ENCODE results near the gene KIFC1. TPM values are rescaled to one million over a fixed set of nuclear protein-coding genes. Genes with fewer than 3 reads are reported as not detected.

Gene KIFC1
- total and polyA plus RNA-seq, 9 of the 15 experiments (the other 6 are each of a cell fraction or from before 2014, with no cell fraction given): 1.3 to 95.2 (median 76.9) TPM

DNA sequence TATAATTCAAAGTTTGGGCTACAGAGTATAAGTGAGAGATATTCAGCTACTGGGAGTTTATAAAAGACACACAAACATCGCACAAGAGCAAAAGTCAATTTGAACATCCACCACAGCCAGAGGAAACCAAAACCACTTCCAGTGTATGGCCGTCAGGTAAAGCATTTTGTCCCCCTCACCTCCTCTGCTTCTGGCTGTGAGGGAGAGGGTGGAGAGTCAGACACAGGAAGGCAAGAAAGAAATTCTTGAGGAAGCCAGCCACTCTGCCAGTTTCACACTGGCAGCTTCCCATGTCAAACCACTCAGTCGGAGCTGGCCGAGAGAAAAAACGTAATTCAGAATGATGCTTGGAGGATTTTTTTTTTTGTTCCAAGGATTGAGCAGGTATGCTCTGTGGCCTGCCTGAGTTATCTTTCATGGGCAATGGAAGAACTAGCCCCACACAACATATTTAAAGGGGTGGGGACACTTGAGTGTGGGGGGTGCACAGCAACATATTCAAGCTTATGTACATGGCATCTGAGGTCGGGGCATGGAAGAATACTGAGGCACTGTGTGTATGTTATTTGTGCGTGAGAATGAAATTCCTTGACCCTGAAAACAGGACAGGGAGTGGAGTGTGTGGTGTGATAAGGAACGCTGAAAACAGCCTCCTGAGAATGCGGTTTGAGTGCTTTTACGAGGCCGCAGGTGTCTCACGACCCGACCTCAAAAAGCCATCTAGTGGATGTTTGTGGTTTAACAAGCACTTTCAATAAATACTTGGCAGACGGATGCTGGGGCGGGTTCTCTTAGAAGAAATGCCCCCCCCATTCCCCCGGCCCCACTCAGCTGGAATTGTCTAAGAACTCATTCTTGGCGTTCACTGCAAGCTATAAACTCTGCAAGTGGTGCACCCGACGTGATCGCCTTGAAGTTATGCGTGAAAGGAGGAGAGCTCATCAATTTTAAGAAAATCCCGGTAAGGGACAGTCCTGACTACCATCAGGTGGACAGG lies 46.6 kb upstream of the KIFC1 start (continued):
- TF ChIP-seq, protein P1, sequence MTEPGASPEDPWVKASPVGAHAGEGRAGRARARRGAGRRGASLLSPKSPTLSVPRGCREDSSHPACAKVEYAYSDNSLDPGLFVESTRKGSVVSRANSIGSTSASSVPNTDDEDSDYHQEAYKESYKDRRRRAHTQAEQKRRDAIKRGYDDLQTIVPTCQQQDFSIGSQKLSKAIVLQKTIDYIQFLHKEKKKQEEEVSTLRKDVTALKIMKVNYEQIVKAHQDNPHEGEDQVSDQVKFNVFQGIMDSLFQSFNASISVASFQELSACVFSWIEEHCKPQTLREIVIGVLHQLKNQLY (CRISPR knock-in tag; conservative IDR thresholded peaks at IDR 0.05): 0 out of 4 replicates have a peak, but pooled peaks of 1 of the 2 experiments have one; percentile 84
- no peak for TF ChIP-seq NR2C2 (CRISPR knock-in tag; IDR thresholded peaks at IDR 0.05)
- no peak; the same call in 1 of the 2 replicates for TF ChIP-seq NR2C2 (tag; IDR thresholded peaks at IDR 0.05)
- TF ChIP-seq ZNF197 (CRISPR knock-in tag; IDR thresholded peaks at IDR 0.05; ENCODE audit: low read depth): no peak
- no peak for TF ChIP-seq ZNF347 (CRISPR knock-in tag; IDR thresholded peaks at IDR 0.05; ENCODE audit: low read depth)
- TF ChIP-seq, protein P2, sequence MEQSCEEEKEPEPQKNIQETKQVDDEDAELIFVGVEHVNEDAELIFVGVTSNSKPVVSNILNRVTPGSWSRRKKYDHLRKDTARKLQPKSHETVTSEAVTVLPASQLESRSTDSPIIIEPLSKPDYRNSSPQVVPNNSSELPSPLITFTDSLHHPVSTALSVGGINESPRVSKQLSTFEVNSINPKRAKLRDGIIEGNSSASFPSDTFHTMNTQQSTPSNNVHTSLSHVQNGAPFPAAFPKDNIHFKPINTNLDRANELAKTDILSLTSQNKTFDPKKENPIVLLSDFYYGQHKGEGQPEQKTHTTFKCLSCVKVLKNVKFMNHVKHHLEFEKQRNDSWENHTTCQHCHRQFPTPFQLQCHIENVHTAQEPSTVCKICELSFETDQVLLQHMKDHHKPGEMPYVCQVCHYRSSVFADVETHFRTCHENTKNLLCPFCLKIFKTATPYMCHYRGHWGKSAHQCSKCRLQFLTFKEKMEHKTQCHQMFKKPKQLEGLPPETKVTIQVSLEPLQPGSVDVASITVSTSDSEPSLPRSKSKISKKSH (CRISPR knock-in tag; IDR thresholded peaks at IDR 0.05): no peak
- TF ChIP-seq FIP1L1 (IDR thresholded peaks at IDR 0.05; ENCODE audit: low read depth, low read length, poor library complexity, severe bottlenecking): no peak
- TF ChIP-seq GATA2 (CRISPR knock-in tag; IDR thresholded peaks at IDR 0.05): no peak
- TF ChIP-seq, protein P3, sequence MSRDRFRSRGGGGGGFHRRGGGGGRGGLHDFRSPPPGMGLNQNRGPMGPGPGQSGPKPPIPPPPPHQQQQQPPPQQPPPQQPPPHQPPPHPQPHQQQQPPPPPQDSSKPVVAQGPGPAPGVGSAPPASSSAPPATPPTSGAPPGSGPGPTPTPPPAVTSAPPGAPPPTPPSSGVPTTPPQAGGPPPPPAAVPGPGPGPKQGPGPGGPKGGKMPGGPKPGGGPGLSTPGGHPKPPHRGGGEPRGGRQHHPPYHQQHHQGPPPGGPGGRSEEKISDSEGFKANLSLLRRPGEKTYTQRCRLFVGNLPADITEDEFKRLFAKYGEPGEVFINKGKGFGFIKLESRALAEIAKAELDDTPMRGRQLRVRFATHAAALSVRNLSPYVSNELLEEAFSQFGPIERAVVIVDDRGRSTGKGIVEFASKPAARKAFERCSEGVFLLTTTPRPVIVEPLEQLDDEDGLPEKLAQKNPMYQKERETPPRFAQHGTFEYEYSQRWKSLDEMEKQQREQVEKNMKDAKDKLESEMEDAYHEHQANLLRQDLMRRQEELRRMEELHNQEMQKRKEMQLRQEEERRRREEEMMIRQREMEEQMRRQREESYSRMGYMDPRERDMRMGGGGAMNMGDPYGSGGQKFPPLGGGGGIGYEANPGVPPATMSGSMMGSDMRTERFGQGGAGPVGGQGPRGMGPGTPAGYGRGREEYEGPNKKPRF (IDR thresholded peaks at IDR 0.05; ENCODE audit: low read depth, low read length): no peak
- TF ChIP-seq, protein P4, sequence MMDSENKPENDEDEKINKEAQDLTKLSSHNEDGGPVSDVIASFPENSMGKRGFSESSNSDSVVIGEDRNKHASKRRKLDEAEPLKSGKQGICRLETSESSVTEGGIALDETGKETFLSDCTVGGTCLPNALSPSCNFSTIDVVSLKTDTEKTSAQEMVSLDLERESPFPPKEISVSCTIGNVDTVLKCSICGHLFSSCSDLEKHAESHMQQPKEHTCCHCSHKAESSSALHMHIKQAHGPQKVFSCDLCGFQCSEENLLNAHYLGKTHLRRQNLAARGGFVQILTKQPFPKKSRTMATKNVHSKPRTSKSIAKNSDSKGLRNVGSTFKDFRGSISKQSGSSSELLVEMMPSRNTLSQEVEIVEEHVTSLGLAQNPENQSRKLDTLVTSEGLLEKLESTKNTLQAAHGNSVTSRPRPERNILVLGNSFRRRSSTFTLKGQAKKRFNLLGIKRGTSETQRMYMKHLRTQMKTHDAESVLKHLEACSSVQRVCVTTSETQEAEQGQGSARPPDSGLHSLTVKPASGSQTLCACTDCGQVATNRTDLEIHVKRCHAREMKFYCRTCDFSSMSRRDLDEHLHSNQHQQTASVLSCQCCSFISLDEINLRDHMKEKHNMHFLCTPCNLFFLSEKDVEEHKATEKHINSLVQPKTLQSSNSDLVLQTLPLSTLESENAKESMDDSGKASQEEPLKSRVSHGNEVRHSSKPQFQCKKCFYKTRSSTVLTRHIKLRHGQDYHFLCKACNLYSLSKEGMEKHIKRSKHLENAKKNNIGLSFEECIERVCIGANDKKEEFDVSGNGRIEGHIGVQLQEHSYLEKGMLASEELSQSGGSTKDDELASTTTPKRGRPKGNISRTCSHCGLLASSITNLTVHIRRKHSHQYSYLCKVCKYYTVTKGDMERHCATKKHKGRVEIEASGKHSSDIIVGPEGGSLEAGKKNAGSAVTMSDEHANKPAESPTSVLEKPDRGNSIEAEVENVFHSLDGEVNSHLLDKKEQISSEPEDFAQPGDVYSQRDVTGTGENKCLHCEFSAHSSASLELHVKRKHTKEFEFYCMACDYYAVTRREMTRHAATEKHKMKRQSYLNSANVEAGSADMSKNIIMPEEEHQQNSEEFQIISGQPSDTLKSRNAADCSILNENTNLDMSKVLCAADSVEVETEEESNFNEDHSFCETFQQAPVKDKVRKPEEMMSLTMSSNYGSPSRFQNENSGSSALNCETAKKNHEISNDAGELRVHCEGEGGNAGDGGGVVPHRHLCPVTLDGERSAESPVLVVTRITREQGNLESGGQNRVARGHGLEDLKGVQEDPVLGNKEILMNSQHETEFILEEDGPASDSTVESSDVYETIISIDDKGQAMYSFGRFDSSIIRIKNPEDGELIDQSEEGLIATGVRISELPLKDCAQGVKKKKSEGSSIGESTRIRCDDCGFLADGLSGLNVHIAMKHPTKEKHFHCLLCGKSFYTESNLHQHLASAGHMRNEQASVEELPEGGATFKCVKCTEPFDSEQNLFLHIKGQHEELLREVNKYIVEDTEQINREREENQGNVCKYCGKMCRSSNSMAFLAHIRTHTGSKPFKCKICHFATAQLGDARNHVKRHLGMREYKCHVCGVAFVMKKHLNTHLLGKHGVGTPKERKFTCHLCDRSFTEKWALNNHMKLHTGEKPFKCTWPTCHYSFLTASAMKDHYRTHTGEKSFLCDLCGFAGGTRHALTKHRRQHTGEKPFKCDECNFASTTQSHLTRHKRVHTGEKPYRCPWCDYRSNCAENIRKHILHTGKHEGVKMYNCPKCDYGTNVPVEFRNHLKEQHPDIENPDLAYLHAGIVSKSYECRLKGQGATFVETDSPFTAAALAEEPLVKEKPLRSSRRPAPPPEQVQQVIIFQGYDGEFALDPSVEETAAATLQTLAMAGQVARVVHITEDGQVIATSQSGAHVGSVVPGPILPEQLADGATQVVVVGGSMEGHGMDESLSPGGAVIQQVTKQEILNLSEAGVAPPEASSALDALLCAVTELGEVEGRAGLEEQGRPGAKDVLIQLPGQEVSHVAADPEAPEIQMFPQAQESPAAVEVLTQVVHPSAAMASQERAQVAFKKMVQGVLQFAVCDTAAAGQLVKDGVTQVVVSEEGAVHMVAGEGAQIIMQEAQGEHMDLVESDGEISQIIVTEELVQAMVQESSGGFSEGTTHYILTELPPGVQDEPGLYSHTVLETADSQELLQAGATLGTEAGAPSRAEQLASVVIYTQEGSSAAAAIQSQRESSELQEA (IDR thresholded peaks at IDR 0.05; ENCODE audit: low read depth): no peak
- TF ChIP-seq TRIM28 (IDR thresholded peaks at IDR 0.05): peak; percentile 78
- no peak for TF ChIP-seq ZNF143 (CRISPR knock-in tag; IDR thresholded peaks at IDR 0.05)
- no peak for TF ChIP-seq NONO (IDR thresholded peaks at IDR 0.05; ENCODE audit: low read depth in 2 of 2, low read length in 1 of 2)
